Fibroblast of villous mesenchyme (primary cell): ENCODE results near the gene KIF2C. TPM values are rescaled to one million over a fixed set of nuclear protein-coding genes. Genes with fewer than 3 reads are reported as not detected.

Source experiments
- DNase-seq: peaks from one replicate; pipeline ENCODE4 v3.0.0-alpha.2; 2010; ENCODE audit warnings: low read depth
- H3K4me3 ChIP-seq: 2 replicates; pipeline ENCODE4 v1.5.1; 2011; ENCODE audit warnings: low read depth, mild to moderate bottlenecking, low read length
- CTCF ChIP-seq: IDR thresholded peaks from 2 replicates; pipeline ENCODE4 v1.5.1; 2012; ENCODE audit warnings: low read depth, mild to moderate bottlenecking, low read length; ENCODE audit not compliant: insufficient read depth
- total RNA-seq: library from RNA; depleted of rRNA; stranded (reverse); fragments of >200 nt; gene quantifications from 2 replicates; pipeline ENCODE4 v1.2.3, GENCODE V29; 2012

Gene KIF2C
- total RNA-seq, result 18.7 and 26.8 TPM in 2 replicates

- DNase-seq, result peak; percentile 97
- no peak for TF ChIP-seq CTCF
- H3K4me3 ChIP-seq, result peak within 1 kb of the TSS; percentile 93
Observed at GRCh38 chr1:44739307-44740178, at the start of gene KIF2C. Gene KIF2C (plus strand): TSS chr1:44739837. CDS start chr1:44739933, 96 bp downstream.

GRCh38 chr1:44693159-44693558 lies 46.5 kb upstream of the KIF2C start:
- no peak for DNase-seq
- no peak overlapping the region for H3K4me3 ChIP-seq
- TF ChIP-seq CTCF, result no peak

- DNase-seq, result no peak
- no peak overlapping the region for H3K4me3 ChIP-seq
- no peak for TF ChIP-seq CTCF
Observed at GRCh38 chr1:44693900-44694299, 45.7 kb upstream of the KIF2C start.

GRCh38 chr1:44694863-44695478 lies 44.7 kb upstream of the KIF2C start:
- H3K4me3 ChIP-seq, result no peak overlapping the region
- DNase-seq, result no peak
- TF ChIP-seq CTCF, result no peak

- TF ChIP-seq CTCF, result no peak
- no peak for DNase-seq
- H3K4me3 ChIP-seq, result no peak overlapping the region
Observed at GRCh38 chr1:44695671-44696070, 44.0 kb upstream of the KIF2C start.

- DNase-seq, result no peak
- H3K4me3 ChIP-seq, result no peak overlapping the region
- no peak for TF ChIP-seq CTCF
Observed at GRCh38 chr1:44696101-44696500, 43.5 kb upstream of the KIF2C start.
